ENCODE measurements around the gene ZNF699. TPM values are rescaled to one million over a fixed set of nuclear protein-coding genes. Genes with fewer than 3 reads are reported as not detected.

ZNF699 gene
- total and polyA plus RNA-seq, 10 of the 15 experiments (the other 5 are each of a cell fraction or from before 2014, with no cell fraction given), result 0.04 to 2.9 (median 1.7) TPM

DNA sequence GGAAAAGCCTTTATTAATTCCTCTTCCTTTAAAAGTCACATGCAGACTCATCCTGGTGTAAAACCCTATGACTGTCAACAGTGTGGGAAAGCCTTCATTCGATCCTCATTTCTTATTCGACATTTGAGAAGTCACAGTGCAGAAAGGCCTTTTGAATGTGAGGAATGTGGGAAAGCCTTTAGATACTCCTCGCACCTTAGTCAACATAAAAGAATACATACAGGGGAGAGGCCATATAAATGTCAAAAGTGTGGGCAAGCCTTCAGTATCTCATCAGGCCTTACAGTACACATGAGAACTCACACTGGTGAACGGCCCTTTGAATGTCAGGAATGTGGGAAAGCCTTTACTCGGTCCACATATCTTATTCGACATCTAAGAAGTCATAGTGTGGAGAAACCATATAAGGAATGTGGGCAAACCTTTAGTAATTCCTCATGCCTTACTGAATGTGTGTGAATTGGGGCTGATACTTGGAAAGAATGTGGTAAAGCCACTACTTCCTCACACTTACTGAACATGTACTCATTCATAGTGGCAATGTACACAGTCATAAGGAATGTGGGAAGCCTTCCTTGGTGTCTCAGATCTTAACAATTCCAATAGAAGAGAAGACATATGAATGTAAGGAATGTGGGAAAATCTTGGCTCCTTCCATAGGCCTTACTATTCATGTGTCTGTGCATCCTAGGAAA lies 33.1 kb upstream of the ZNF699 start:
- Histone ChIP-seq H2AFZ (ENCODE audit: control insufficient read depth, low read depth, low read length) (no peak overlapping the region), H3K79me2 (ENCODE audit: control insufficient read depth, insufficient read depth, low read length) (no peaks in the 10 kb centered on the region), H3K36me3 (ENCODE audit: control insufficient read depth in 2 of 2, insufficient read depth in 2 of 2, low read length in 1 of 2) (no peaks in the 10 kb centered on the region), H3K4me2 (ENCODE audit: control insufficient read depth, insufficient read depth) (no peak overlapping the region), H3K9ac (ENCODE audit: control insufficient read depth, insufficient read depth, low read length) (no peak overlapping the region), H4K20me1 (ENCODE audit: control insufficient read depth, insufficient read depth) (no peaks in the 10 kb centered on the region), H3K4me3 (no peak overlapping the region), H3K27ac (ENCODE audit: control insufficient read depth, insufficient read depth) (no peak overlapping the region), H3K27me3 (replicated peaks in 1 of 2; ENCODE audit: control insufficient read depth in 2 of 2, insufficient read depth in 2 of 2, low read length in 1 of 2) (no peaks in the 10 kb centered on the region), H3K4me1 (ENCODE audit: control insufficient read depth, insufficient read depth, low read length) (no peaks in the 10 kb centered on the region), H3K9me3 (replicated peaks; ENCODE audit: control insufficient read depth, insufficient read depth, low read length) (peaks cover 23% of the 10 kb centered on the region)
- ChIA-PET CTCF (no interaction called here), POLR2A (no interaction called here), RAD21 (ENCODE audit: unreplicated experiment) (no interaction called here), SMC1A (ENCODE audit: uncharacterized antibody, unreplicated experiment) (no interaction called here)
- DNase-seq (ENCODE audit: low read depth, low spot score) (no peak), FAIRE-seq (no peak), ATAC-seq (no peak)
- TF ChIP-seq KLF5 (IDR thresholded peaks at IDR 0.05; ENCODE audit: partially characterized antibody) (peak; percentile 79), CBX5 (IDR thresholded peaks at IDR 0.05; ENCODE audit: low read depth) (peak; percentile 71; the same call in 1 of the 2 replicates), ZNF274 (IDR thresholded peaks at IDR 0.05; ENCODE audit: insufficient read depth, insufficient read length) (peak; percentile 91), EP300 (IDR thresholded peaks at IDR 0.05; ENCODE audit: borderline replicate concordance in 1 of 2, control insufficient read depth in 1 of 2, low read depth in 2 of 2, low read length in 2 of 2) (no peak)
- intact Hi-C loops (cut with micrococcal nuclease; ENCODE audit: unreplicated experiment) (no loop called here), in situ Hi-C loops (cut with MboI) (no loop called here)
- no TSS peak for BruUV-seq (replicated peaks)
- WGBS (ENCODE audit: insufficient coverage, insufficient replicate concordance, low lambda C conversion rate, missing lambda C conversion rate), result 92% methylated on average over 6 of the region's 6 CpGs

DNA sequence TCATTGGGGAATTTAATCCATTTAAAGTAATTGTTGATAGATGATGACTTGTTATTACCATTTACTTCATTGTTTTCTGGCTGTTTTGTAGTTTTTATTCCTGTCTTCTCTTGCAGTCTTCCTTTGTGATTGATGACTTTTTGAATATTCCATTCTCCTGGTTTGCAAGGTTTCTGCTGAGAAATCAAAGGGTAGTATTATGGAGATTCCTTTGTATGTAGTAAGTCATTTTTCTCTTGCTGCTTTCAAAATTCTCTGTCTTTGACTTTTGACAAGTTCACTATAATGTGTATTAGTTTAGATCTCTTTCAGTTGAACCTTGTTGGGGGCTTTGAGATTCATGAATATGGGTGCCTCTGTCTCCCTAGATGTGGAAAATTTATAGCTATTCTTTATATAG lies 20.4 kb upstream of the ZNF699 start:
- POLR2A ChIA-PET, result no interaction called here
- Histone ChIP-seq H3K79me2 (ENCODE audit: control insufficient read depth, insufficient read depth, low read length) (no peaks in the 10 kb centered on the region), H3K4me2 (ENCODE audit: control insufficient read depth, insufficient read depth) (no peak overlapping the region), H3K9me3 (replicated peaks; ENCODE audit: control insufficient read depth, insufficient read depth, low read length) (peaks cover 10% of the 10 kb centered on the region; the same call in 2 of the 3 replicates), H3K4me1 (ENCODE audit: control insufficient read depth, insufficient read depth, low read length) (no peaks in the 10 kb centered on the region), H3K27ac (ENCODE audit: control insufficient read depth, insufficient read depth) (no peak overlapping the region), H4K20me1 (ENCODE audit: control insufficient read depth, insufficient read depth) (no peaks in the 10 kb centered on the region), H3K36me3 (ENCODE audit: control insufficient read depth in 2 of 2, insufficient read depth in 2 of 2, low read length in 1 of 2) (no peaks in the 10 kb centered on the region), H2AFZ (ENCODE audit: control insufficient read depth, low read depth, low read length) (no peak overlapping the region), H3K27me3 (replicated peaks in 1 of 2; ENCODE audit: control insufficient read depth in 2 of 2, insufficient read depth in 2 of 2, low read length in 1 of 2) (no peaks in the 10 kb centered on the region), H3K4me3 (no peak overlapping the region), H3K9ac (ENCODE audit: control insufficient read depth, insufficient read depth, low read length) (no peak overlapping the region)
- no TSS peak for BruUV-seq (replicated peaks)
- no peak for FAIRE-seq
- SMC1A ChIA-PET (ENCODE audit: uncharacterized antibody, unreplicated experiment), result no interaction called here
- CTCF ChIA-PET, result no interaction called here
- in situ Hi-C loops (cut with MboI), result loop anchor here (10.0 kb wide), 1 partner anchor 465 kb away; no protein-coding TSS in a partner anchor
- RAD21 ChIA-PET (ENCODE audit: unreplicated experiment), result no interaction called here
- no peak for DNase-seq (ENCODE audit: low read depth, low spot score)
- ATAC-seq, result no peak
- intact Hi-C loops (cut with micrococcal nuclease; ENCODE audit: unreplicated experiment), result no loop called here
- TF ChIP-seq NBN (IDR thresholded peaks at IDR 0.05), result no peak
- TF ChIP-seq, protein P1, sequence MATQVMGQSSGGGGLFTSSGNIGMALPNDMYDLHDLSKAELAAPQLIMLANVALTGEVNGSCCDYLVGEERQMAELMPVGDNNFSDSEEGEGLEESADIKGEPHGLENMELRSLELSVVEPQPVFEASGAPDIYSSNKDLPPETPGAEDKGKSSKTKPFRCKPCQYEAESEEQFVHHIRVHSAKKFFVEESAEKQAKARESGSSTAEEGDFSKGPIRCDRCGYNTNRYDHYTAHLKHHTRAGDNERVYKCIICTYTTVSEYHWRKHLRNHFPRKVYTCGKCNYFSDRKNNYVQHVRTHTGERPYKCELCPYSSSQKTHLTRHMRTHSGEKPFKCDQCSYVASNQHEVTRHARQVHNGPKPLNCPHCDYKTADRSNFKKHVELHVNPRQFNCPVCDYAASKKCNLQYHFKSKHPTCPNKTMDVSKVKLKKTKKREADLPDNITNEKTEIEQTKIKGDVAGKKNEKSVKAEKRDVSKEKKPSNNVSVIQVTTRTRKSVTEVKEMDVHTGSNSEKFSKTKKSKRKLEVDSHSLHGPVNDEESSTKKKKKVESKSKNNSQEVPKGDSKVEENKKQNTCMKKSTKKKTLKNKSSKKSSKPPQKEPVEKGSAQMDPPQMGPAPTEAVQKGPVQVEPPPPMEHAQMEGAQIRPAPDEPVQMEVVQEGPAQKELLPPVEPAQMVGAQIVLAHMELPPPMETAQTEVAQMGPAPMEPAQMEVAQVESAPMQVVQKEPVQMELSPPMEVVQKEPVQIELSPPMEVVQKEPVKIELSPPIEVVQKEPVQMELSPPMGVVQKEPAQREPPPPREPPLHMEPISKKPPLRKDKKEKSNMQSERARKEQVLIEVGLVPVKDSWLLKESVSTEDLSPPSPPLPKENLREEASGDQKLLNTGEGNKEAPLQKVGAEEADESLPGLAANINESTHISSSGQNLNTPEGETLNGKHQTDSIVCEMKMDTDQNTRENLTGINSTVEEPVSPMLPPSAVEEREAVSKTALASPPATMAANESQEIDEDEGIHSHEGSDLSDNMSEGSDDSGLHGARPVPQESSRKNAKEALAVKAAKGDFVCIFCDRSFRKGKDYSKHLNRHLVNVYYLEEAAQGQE (IDR thresholded peaks at IDR 0.05; ENCODE audit: low read depth, low read length), result no peak
- no peak for TF ChIP-seq ATF7 (IDR thresholded peaks at IDR 0.05; ENCODE audit: low read depth)
- no peak for TF ChIP-seq ZNF217 (IDR thresholded peaks at IDR 0.05)
- TF ChIP-seq SMC3 (IDR thresholded peaks at IDR 0.05; ENCODE audit: borderline replicate concordance, low read length), result no peak
- TF ChIP-seq, protein P2, sequence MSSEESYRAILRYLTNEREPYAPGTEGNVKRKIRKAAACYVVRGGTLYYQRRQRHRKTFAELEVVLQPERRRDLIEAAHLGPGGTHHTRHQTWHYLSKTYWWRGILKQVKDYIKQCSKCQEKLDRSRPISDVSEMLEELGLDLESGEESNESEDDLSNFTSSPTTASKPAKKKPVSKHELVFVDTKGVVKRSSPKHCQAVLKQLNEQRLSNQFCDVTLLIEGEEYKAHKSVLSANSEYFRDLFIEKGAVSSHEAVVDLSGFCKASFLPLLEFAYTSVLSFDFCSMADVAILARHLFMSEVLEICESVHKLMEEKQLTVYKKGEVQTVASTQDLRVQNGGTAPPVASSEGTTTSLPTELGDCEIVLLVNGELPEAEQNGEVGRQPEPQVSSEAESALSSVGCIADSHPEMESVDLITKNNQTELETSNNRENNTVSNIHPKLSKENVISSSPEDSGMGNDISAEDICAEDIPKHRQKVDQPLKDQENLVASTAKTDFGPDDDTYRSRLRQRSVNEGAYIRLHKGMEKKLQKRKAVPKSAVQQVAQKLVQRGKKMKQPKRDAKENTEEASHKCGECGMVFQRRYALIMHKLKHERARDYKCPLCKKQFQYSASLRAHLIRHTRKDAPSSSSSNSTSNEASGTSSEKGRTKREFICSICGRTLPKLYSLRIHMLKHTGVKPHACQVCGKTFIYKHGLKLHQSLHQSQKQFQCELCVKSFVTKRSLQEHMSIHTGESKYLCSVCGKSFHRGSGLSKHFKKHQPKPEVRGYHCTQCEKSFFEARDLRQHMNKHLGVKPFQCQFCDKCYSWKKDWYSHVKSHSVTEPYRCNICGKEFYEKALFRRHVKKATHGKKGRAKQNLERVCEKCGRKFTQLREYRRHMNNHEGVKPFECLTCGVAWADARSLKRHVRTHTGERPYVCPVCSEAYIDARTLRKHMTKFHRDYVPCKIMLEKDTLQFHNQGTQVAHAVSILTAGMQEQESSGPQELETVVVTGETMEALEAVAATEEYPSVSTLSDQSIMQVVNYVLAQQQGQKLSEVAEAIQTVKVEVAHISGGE (CRISPR knock-in tag; IDR thresholded peaks at IDR 0.05), result no peak
- TF ChIP-seq NR2C2 (IDR thresholded peaks at IDR 0.05; ENCODE audit: borderline replicate concordance, control insufficient read depth, insufficient read length, low read depth), result no peak
- TF ChIP-seq CBX5 (IDR thresholded peaks at IDR 0.05; ENCODE audit: low read depth), result no peak
